B cell (primary cell): Measurements from ENCODE around the gene DNAH11. TPM values are rescaled to one million over a fixed set of nuclear protein-coding genes. Genes with fewer than 3 reads are reported as not detected.

Experiments used
- ATAC-seq: fragments of 200-7000 bp; cut with Tn5 transposase; one replicate; pipeline ENCODE4 v1.10.0; 2021; ENCODE audit warnings: low read depth, mild to moderate bottlenecking, moderate number of reproducible peaks, moderate library complexity
- CTCF ChIA-PET: fragments of 350-600 bp; sonication (Branson Sonifier 250); formaldehyde crosslinking; loops from one replicate; lab custom pipeline; 2021; ENCODE audit warnings: antibody characterized with exemption, inconsistent platforms; lab: Charles Lee
- POLR2A ChIA-PET: fragments of 350-600 bp; sonication (Branson Sonifier 250); formaldehyde crosslinking; loops from one replicate; lab custom pipeline; 2021; ENCODE audit warnings: antibody characterized with exemption; lab: Charles Lee
- DNase-seq: peaks from one replicate; pipeline ENCODE4 v3.0.0; 2013
- H2AFZ ChIP-seq: 2 replicates; pipeline ENCODE4 v1.6.1; 2012; ENCODE audit warnings: mild to moderate bottlenecking, low read depth, low read length; ENCODE audit not compliant: insufficient read depth, poor library complexity, severe bottlenecking
- H3K27ac ChIP-seq, 2 donors: 1 replicate in 1 of 2; 2 replicates in 1 of 2; pipeline ENCODE4 v1.5.1; 2012 to 2013; ENCODE audit warnings: low read length in 2 of 2, mild to moderate bottlenecking in 2 of 2, moderate library complexity in 1 of 2
- H3K27me3 ChIP-seq, 4 experiments: fragments of 200-600 bp in 1 of 4; sonication (generic) in 1 of 4; replicated peaks in 1 of 4; 1 replicate in 2 of 4; 2 replicates in 2 of 4; pipeline versions ENCODE4 v1.6.1 to v1.7.0; 2013 to 2016; ENCODE audit warnings: low read length in 3 of 4, mild to moderate bottlenecking in 2 of 4, mixed read lengths in 1 of 4, moderate library complexity in 1 of 4; ENCODE audit not compliant: insufficient read depth in 4 of 4, control insufficient read depth in 3 of 4; ENCODE audit errors: control extremely low read depth in 1 of 4
- H3K36me3 ChIP-seq, 2 experiments: replicated peaks in 1 of 2; 1 replicate in 1 of 2; 2 replicates in 1 of 2; pipeline versions ENCODE4 v1.6.1 to v1.7.1; 2013; ENCODE audit warnings: low read length in 1 of 2; ENCODE audit not compliant: insufficient read depth in 2 of 2, control insufficient read depth in 1 of 2; ENCODE audit errors: control extremely low read depth in 1 of 2, extremely low read depth in 1 of 2
- H3K4me1 ChIP-seq, 2 donors: fragments of 200-600 bp in 1 of 2; sonication (generic) in 1 of 2; 1 replicate in 1 of 2; 2 replicates in 1 of 2; pipeline versions ENCODE4 v1.5.1 to v1.6.1; 2013 to 2017; ENCODE audit warnings: low read length in 2 of 2; ENCODE audit not compliant: control insufficient read depth in 2 of 2, insufficient read depth in 2 of 2
- H3K4me2 ChIP-seq: replicated peaks from 2 replicates; pipeline ENCODE3; 2012; ENCODE audit warnings: mild to moderate bottlenecking, low read depth, low read length; ENCODE audit not compliant: poor library complexity, severe bottlenecking
- H3K4me3 ChIP-seq, 5 experiments: fragments of 200-600 bp in 1 of 5; sonication (generic) in 1 of 5; 1 replicate in 3 of 5; 2 replicates in 2 of 5; pipeline versions ENCODE4 v1.5.1 to v1.7.0; 2011 to 2016; ENCODE audit warnings: low read length in 4 of 5, mild to moderate bottlenecking in 4 of 5, low read depth in 2 of 5, control low read depth in 1 of 5, moderate library complexity in 1 of 5; ENCODE audit not compliant: insufficient read depth in 1 of 5; ENCODE audit errors: control extremely low read depth in 1 of 5, extremely low read depth in 1 of 5
- H3K79me2 ChIP-seq: fragments of 200-600 bp; sonication (generic); one replicate; pipeline ENCODE4 v1.6.0; 2016; ENCODE audit warnings: low read length; ENCODE audit not compliant: control insufficient read depth, insufficient read depth
- H3K9ac ChIP-seq: fragments of 200-600 bp; sonication (generic); 2 replicates; pipeline ENCODE4 v1.6.1; 2017; ENCODE audit warnings: mild to moderate bottlenecking, low read length, moderate library complexity
- H3K9me3 ChIP-seq, 3 donors: one replicate each; pipeline versions ENCODE4 v1.6.1 to v1.7.1; 2013; ENCODE audit warnings: low read length in 2 of 3; ENCODE audit not compliant: control insufficient read depth in 2 of 3, insufficient read depth in 1 of 3; ENCODE audit errors: control extremely low read depth in 1 of 3
- H4K20me1 ChIP-seq: 2 replicates; pipeline ENCODE4 v1.6.0; 2012; ENCODE audit warnings: mild to moderate bottlenecking, low read length; ENCODE audit not compliant: insufficient read depth, control insufficient read depth, poor library complexity, severe bottlenecking
- H3K27ac Mint-ChIP-seq: one replicate; pipeline ENCODE4 v1.8.0; 2021; ENCODE audit warnings: mixed read lengths
- H3K27me3 Mint-ChIP-seq: one replicate; pipeline ENCODE4 v1.8.0; 2021; ENCODE audit warnings: mixed read lengths
- H3K4me1 Mint-ChIP-seq: one replicate; pipeline ENCODE4 v1.8.0; 2021; ENCODE audit warnings: mixed read lengths
- H3K4me3 Mint-ChIP-seq: one replicate; pipeline ENCODE4 v1.8.0; 2021; ENCODE audit warnings: mixed read lengths
- H3K9me3 Mint-ChIP-seq: one replicate; pipeline ENCODE4 v1.8.0; 2022; ENCODE audit warnings: mixed read lengths; ENCODE audit not compliant: insufficient read depth
- EZH2 ChIP-seq: IDR thresholded peaks from 2 replicates; pipeline ENCODE4 v1.6.1; 2012; ENCODE audit warnings: borderline replicate concordance, low read depth, mild to moderate bottlenecking, moderate library complexity, low read length; ENCODE audit not compliant: insufficient read depth, poor library complexity, severe bottlenecking
- WGBS: methylation state at CpG from one replicate; pipeline ENCODE4 v1.1.5; 2013; ENCODE audit warnings: missing lambda C conversion rate; ENCODE audit not compliant: insufficient coverage; 5-methylcytosine and 5-hydroxymethylcytosine counted together
- intact Hi-C: fragments of 100-400 bp; cut with micrococcal nuclease; formaldehyde crosslinking; loops from one replicate; pipeline ENCODE4 v1.10.0; 2022
- polyA plus RNA-seq: library from polyadenylated mRNA; depleted of rRNA; stranded (reverse); fragments of >200 nt; gene quantifications from 2 replicates; pipeline ENCODE4 v1.2.3, GENCODE V29; 2012
- total RNA-seq, 2 donors: library from RNA; stranded (reverse); fragments of 120-200 nt in 1 of 2; gene quantifications; 1 replicate in 1 of 2; 2 replicates in 1 of 2; pipeline versions ENCODE4 v1.2.3 to v1.2.4, GENCODE V29; 2013 to 2022
- TF ChIP-seq, protein P1 (sequence below): fragments of 200-600 bp; IDR thresholded peaks from one replicate; pipeline ENCODE4 v1.8.0; 2022; ENCODE audit warnings: antibody characterized with exemption, mild to moderate bottlenecking

DNAH11 gene
- total and polyA plus RNA-seq, 2 donors (not counting 1 experiment from before 2014, with no cell fraction given), result not detected

DNA sequence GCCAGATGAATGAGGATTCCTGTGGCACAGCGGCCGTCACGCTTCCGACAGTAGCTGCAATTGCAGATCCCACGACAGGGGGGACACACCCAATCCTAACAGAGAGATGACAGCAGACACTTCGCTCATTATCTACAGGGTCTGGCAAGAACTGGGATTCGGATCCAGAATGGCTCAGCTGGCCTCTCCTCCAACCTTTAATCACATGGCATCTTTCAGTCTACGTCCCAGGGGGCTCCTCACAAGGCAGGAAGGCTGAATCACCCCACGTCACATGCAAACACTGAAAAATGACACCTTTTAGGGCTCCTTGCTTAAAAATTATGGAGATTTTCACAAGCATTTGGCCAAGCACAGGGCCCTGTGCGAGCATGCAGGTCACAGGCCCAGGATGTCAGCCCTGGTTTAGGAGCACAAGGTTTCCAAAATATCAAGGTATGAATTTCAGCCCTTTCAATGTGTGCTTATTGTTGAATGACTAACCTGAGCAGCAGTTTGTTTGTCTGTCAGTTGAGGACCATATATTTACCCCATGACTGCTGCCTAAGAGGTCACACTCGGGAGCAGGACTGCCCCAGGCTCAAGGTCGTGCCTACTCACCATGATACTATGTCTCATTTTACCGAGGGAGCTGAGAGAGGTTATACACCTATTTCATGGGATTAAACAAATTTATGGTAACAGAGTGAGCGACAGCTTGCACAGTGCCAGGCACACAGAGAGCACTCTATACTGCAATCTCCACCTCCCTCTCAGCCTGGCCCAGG, 360.4 kb downstream of the DNAH11 start:
- no peak overlapping the region for H3K4me3 ChIP-seq
- DNase-seq (no peak), ATAC-seq (no peak)
- H3K9me3 ChIP-seq, result no peaks in the 10 kb centered on the region
- no peaks in the 10 kb centered on the region for H3K9me3 Mint-ChIP-seq
- 92% methylated on average over 12 of the region's 14 CpGs for WGBS
- no peak overlapping the region for H3K27ac ChIP-seq
- POLR2A ChIA-PET, result no interaction called here
- peaks cover 10% of the 10 kb centered on the region in 2 donors for H3K4me1 ChIP-seq
- H4K20me1 ChIP-seq, result peaks cover 5% of the 10 kb centered on the region
- peaks cover 0 to 91% of the 10 kb centered on the region in 2 experiments for H3K36me3 ChIP-seq
- no peaks in the 10 kb centered on the region for H3K27me3 ChIP-seq
- H3K4me2 ChIP-seq, result no peak overlapping the region
- no peak overlapping the region for H3K4me3 Mint-ChIP-seq
- H3K79me2 ChIP-seq, result no peaks in the 10 kb centered on the region
- no peak overlapping the region for H3K9ac ChIP-seq
- intact Hi-C loops, result no loop called here
- peaks cover 12% of the 10 kb centered on the region for H3K4me1 Mint-ChIP-seq
- CTCF ChIA-PET, result no interaction called here
- TF ChIP-seq EZH2, result no peak
- TF ChIP-seq, protein P1, sequence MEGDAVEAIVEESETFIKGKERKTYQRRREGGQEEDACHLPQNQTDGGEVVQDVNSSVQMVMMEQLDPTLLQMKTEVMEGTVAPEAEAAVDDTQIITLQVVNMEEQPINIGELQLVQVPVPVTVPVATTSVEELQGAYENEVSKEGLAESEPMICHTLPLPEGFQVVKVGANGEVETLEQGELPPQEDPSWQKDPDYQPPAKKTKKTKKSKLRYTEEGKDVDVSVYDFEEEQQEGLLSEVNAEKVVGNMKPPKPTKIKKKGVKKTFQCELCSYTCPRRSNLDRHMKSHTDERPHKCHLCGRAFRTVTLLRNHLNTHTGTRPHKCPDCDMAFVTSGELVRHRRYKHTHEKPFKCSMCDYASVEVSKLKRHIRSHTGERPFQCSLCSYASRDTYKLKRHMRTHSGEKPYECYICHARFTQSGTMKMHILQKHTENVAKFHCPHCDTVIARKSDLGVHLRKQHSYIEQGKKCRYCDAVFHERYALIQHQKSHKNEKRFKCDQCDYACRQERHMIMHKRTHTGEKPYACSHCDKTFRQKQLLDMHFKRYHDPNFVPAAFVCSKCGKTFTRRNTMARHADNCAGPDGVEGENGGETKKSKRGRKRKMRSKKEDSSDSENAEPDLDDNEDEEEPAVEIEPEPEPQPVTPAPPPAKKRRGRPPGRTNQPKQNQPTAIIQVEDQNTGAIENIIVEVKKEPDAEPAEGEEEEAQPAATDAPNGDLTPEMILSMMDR, result no peak
- peak overlapping the region; percentile 32 for H3K27ac Mint-ChIP-seq
- H2AFZ ChIP-seq, result no peak overlapping the region
- no peaks in the 10 kb centered on the region for H3K27me3 Mint-ChIP-seq

DNA sequence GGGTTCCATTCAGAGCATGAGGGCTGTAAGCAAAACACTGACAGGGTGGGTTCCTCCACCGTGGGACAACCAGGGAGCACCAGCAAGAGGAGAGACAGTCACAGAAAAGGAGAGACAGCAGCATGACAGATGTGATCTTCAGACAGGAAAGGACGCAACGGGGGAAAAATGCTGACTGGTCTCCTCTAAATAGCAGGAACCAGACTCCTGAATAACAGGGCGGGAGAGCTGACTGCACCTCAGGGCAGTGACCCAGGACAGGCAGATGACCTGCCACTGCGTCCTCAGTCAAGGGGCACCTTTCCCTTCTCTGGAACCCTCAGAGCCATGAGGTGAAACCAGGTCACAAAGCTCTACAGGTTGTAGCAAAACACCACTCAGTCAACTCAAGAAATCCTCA, 365.9 kb downstream of the DNAH11 start:
- Histone ChIP-seq H3K9ac (no peak overlapping the region), H3K4me2 (no peak overlapping the region), H3K27ac (no peak overlapping the region), H3K9me3 (no peaks in the 10 kb centered on the region), H2AFZ (no peak overlapping the region), H3K79me2 (peaks cover 41% of the 10 kb centered on the region), H3K36me3 (peaks cover 0 to 86% of the 10 kb centered on the region in 2 experiments), H3K4me3 (no peak overlapping the region), H4K20me1 (peaks cover 38% of the 10 kb centered on the region), H3K4me1 (peaks cover 15% of the 10 kb centered on the region in 2 donors), H3K27me3 (no peaks in the 10 kb centered on the region)
- intact Hi-C loops, result no loop called here
- no peak for DNase-seq
- no peak overlapping the region for H3K27ac Mint-ChIP-seq
- H3K27me3 Mint-ChIP-seq, result no peaks in the 10 kb centered on the region
- 99% methylated on average over 5 of the region's 5 CpGs for WGBS
- ChIA-PET POLR2A (no interaction called here), CTCF (interaction anchor here (1.0 kb wide), 1 partner anchor 36 kb away, joined by 3 read pairs; no protein-coding TSS in a partner anchor)
- ATAC-seq, result no peak
- no peak overlapping the region for H3K4me3 Mint-ChIP-seq
- H3K9me3 Mint-ChIP-seq, result no peaks in the 10 kb centered on the region
- peaks cover 19% of the 10 kb centered on the region for H3K4me1 Mint-ChIP-seq
- TF ChIP-seq EZH2, result no peak
- TF ChIP-seq, protein P1, result no peak
